ENCODE data around the gene LCE3D. TPM values are rescaled to one million over a fixed set of nuclear protein-coding genes. Genes with fewer than 3 reads are reported as not detected.

The LCE3D gene
- polyA plus RNA-seq, 1 of the 3 experiments (the other 2 are of a cell fraction), result not detected

- no peaks in the 10 kb centered on the region for H3F3A ChIP-seq (replicated peaks; ENCODE audit: insufficient read depth)
- H3K79me2 ChIP-seq (ENCODE audit: insufficient read depth), result no peaks in the 10 kb centered on the region
- TF ChIP-seq YY1 (IDR thresholded peaks at IDR 0.05; ENCODE audit: low read depth) (no peak), REST (IDR thresholded peaks at IDR 0.05; ENCODE audit: low read depth, low read length) (no peak), TCF12 (IDR thresholded peaks at IDR 0.05) (no peak), NFIC (IDR thresholded peaks at IDR 0.05; ENCODE audit: borderline replicate concordance) (no peak), ZBTB33 (IDR thresholded peaks at IDR 0.05; ENCODE audit: borderline replicate concordance, low read depth) (no peak), MXI1 (IDR thresholded peaks at IDR 0.05; ENCODE audit: low read depth, low read length) (no peak), MAX (IDR thresholded peaks at IDR 0.05; ENCODE audit: low read depth) (no peak)
- no peak overlapping the region for H3K4me3 ChIP-seq (ENCODE audit: low read depth in 2 of 2, low read length in 1 of 2)
- no peak overlapping the region for H3K27ac ChIP-seq (ENCODE audit: low read depth in 2 of 2, low read length in 1 of 2)
- DNase-seq, result no peak
- H3K27me3 ChIP-seq (ENCODE audit: insufficient read depth), result no peaks in the 10 kb centered on the region
- no peak overlapping the region for H3K4me2 ChIP-seq
- H3K9me2 ChIP-seq, result no peaks in the 10 kb centered on the region
- no peaks in the 10 kb centered on the region for H3K36me3 ChIP-seq (replicated peaks in 1 of 2; ENCODE audit: control insufficient read depth in 1 of 2, insufficient read depth in 2 of 2, low read length in 1 of 2)
- WGBS (ENCODE audit: low lambda C conversion rate), result 3% methylated on average over 3 of the region's 3 CpGs
- ChIA-PET POLR2A (no interaction called here), CTCF (interaction anchor here (1.0 to 2.2 kb wide), 3 partner anchors 26 to 127 kb away, joined by 3 to 7 read pairs (median 3); no protein-coding TSS in a partner anchor)
- no peak overlapping the region for H2AFZ ChIP-seq (ENCODE audit: low read depth)
- no peaks in the 10 kb centered on the region for H4K20me1 ChIP-seq (ENCODE audit: insufficient read depth)
- H3K9me3 ChIP-seq, result peaks cover 9% of the 10 kb centered on the region; the same call in 1 of the 2 replicates
- H3K9ac ChIP-seq, result no peak overlapping the region
- H3K4me1 ChIP-seq (ENCODE audit: control insufficient read depth in 1 of 2, insufficient read depth in 2 of 2, low read depth in 1 of 2, low read length in 1 of 2), result no peaks in the 10 kb centered on the region
These were observed 41.7 kb upstream of the LCE3D start for GRCh38 chr1:152621993-152622392.

GRCh38 chr1:152613511-152613910, 33.2 kb upstream of the LCE3D start, which contains the start of gene LCE3B:
Gene LCE3B (plus strand): TSS chr1:152613811. CDS start chr1:152613811, 0 bp downstream.
- Histone ChIP-seq H3K36me3 (replicated peaks in 1 of 2; ENCODE audit: control insufficient read depth in 1 of 2, insufficient read depth in 2 of 2, low read length in 1 of 2) (no peaks in the 10 kb centered on the region), H3K27ac (ENCODE audit: low read depth in 2 of 2, low read length in 1 of 2) (no peak within 1 kb of the TSS), H3K9me3 (peaks cover 8% of the 10 kb centered on the region; the same call in 1 of the 2 replicates), H2AFZ (ENCODE audit: low read depth) (no peak within 1 kb of the TSS), H3K4me1 (ENCODE audit: control insufficient read depth in 1 of 2, insufficient read depth in 2 of 2, low read depth in 1 of 2, low read length in 1 of 2) (no peaks in the 10 kb centered on the region), H3K9ac (no peak within 1 kb of the TSS), H3F3A (replicated peaks; ENCODE audit: insufficient read depth) (no peaks in the 10 kb centered on the region), H3K4me2 (no peak within 1 kb of the TSS), H3K4me3 (ENCODE audit: low read depth in 2 of 2, low read length in 1 of 2) (no peak within 1 kb of the TSS), H4K20me1 (ENCODE audit: insufficient read depth) (no peaks in the 10 kb centered on the region), H3K27me3 (ENCODE audit: insufficient read depth) (no peaks in the 10 kb centered on the region), H3K9me2 (no peaks in the 10 kb centered on the region), H3K79me2 (ENCODE audit: insufficient read depth) (no peaks in the 10 kb centered on the region)
- TF ChIP-seq FOXM1 (IDR thresholded peaks at IDR 0.05; ENCODE audit: low read depth) (no peak), EZH2phosphoT487 (IDR thresholded peaks at IDR 0.05; ENCODE audit: borderline replicate concordance, low read depth) (no peak), USF1 (IDR thresholded peaks at IDR 0.05; ENCODE audit: borderline replicate concordance, low read depth) (no peak), CTCF (IDR thresholded peaks at IDR 0.05) (no peak), IRF3 (IDR thresholded peaks at IDR 0.05; ENCODE audit: low read depth, low read length) (no peak), RFX5 (IDR thresholded peaks at IDR 0.05; ENCODE audit: low read length) (no peak), JUND (IDR thresholded peaks at IDR 0.05) (no peak), FOXJ3 (CRISPR knock-in tag; IDR thresholded peaks at IDR 0.05) (no peak)
- ChIA-PET POLR2A (no interaction called here), CTCF (no interaction called here)
- DNase-seq, result no peak
- 0% methylated on average over 1 of the region's 1 CpG for WGBS (ENCODE audit: low lambda C conversion rate)
